Neural progenitor cell (in vitro differentiated cells): ENCODE data around the gene ALDH3B1.
"Not testable (repeated sequence)": the region's sequence is repeated elsewhere in the genome, so short reads cannot be mapped to it uniquely, and the experiment has no call there.

ENCODE experiments used
- CTCF ChIP-seq: fragments of 200-600 bp; sonication (generic); IDR thresholded peaks from 2 replicates; pipeline ENCODE4 v1.5.1; 2017; ENCODE audit warnings: antibody characterized with exemption, mild to moderate bottlenecking
- EZH2 ChIP-seq: fragments of 200-600 bp; sonication (generic); IDR thresholded peaks from 2 replicates; pipeline ENCODE4 v1.6.1; 2017; ENCODE audit warnings: antibody characterized with exemption, mild to moderate bottlenecking, moderate library complexity
- EZH2phosphoT487 ChIP-seq: fragments of 200-600 bp; sonication (generic); IDR thresholded peaks from 2 replicates; pipeline ENCODE4 v1.6.1; 2017; ENCODE audit warnings: antibody characterized with exemption

DNA sequence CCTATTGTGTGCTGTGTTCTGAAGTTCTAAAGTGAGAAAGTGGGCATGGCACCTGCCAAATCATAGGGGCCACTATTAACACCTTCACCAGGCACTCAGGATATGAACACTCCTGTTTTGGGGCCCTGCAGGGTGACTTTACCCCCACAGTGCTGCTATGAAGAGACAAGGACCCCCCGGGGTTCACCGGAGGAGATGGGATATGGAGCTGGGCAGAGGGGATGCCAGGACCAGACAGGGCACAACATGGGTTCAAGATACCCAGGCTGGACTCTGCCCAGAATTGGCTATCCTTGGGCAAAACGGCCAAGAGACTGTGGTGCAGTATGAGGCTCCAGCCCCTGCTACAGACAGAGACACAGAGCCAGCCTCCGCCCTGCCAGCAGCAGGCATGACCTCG lies 15.7 kb upstream of the ALDH3B1 start:
- not testable (repeated sequence) for TF ChIP-seq CTCF, EZH2, EZH2phosphoT487
